SK-N-SH (cell line): ENCODE results near the gene WRAP73. TPM values are rescaled to one million over a fixed set of nuclear protein-coding genes. Genes with fewer than 3 reads are reported as not detected.

Source experiments
- CTCF ChIA-PET: fragments of 300-600, 350-600 bp; formaldehyde crosslinking; extraction: SDS; loops from one replicate; lab custom pipeline; 2021; lab: Yijun Ruan, JAX
- POLR2A ChIA-PET: fragments of 350-600 bp; sonication (Branson Sonifier 250); formaldehyde crosslinking; extraction: SDS; loops from one replicate; lab custom pipeline; 2020; ENCODE audit warnings: antibody characterized with exemption, inconsistent platforms; lab: Yijun Ruan, JAX
- DNase-seq: peaks from one replicate; pipeline ENCODE4 v3.0.0; 2012
- H2AFZ ChIP-seq: fragments of 200-600 bp; sonication (generic); 2 replicates; pipeline ENCODE4 v1.8.1; 2016; ENCODE audit warnings: antibody characterized with exemption, mild to moderate bottlenecking, low read depth
- H3F3A ChIP-seq: fragments of 200-600 bp; sonication (generic); replicated peaks from 2 replicates; pipeline ENCODE3; 2016; ENCODE audit warnings: antibody characterized with exemption, mild to moderate bottlenecking; ENCODE audit not compliant: insufficient read depth
- H3K27ac ChIP-seq, 2 experiments: fragments of 200-500 bp in 1 of 2; fragments of 200-600 bp in 1 of 2; sonication (Bioruptor generic) in 1 of 2; sonication (generic), shearing (Covaris generic) in 1 of 2; 2 replicates each; pipeline versions ENCODE4 v1.5.1 to v1.6.1; 2014 to 2016; ENCODE audit warnings: low read depth in 2 of 2, inconsistent platforms in 1 of 2, low read length in 1 of 2, mild to moderate bottlenecking in 1 of 2, mixed read lengths in 1 of 2
- H3K27me3 ChIP-seq: fragments of 200-600 bp; sonication (generic), shearing (Covaris generic); 2 replicates; pipeline ENCODE4 v1.6.1; 2016; ENCODE audit warnings: mixed run types; ENCODE audit not compliant: insufficient read depth
- H3K36me3 ChIP-seq, 2 experiments: fragments of 200-500 bp in 1 of 2; fragments of 200-600 bp in 1 of 2; sonication (Bioruptor generic) in 1 of 2; sonication (generic) in 1 of 2; replicated peaks in 1 of 2; 2 replicates each; pipeline versions ENCODE3 to v1.5.1; 2014 to 2016; ENCODE audit warnings: low read length in 1 of 2, mild to moderate bottlenecking in 1 of 2; ENCODE audit not compliant: insufficient read depth in 2 of 2, control insufficient read depth in 1 of 2
- H3K4me1 ChIP-seq, 2 experiments: fragments of 200-500 bp in 1 of 2; fragments of 200-600 bp in 1 of 2; sonication (Bioruptor generic) in 1 of 2; sonication (generic), shearing (Covaris generic) in 1 of 2; 2 replicates each; pipeline versions ENCODE4 v1.5.1 to v1.6.1; 2014 to 2016; ENCODE audit warnings: low read depth in 1 of 2, low read length in 1 of 2, mixed run types in 1 of 2; ENCODE audit not compliant: insufficient read depth in 2 of 2, control insufficient read depth in 1 of 2
- H3K4me2 ChIP-seq: fragments of 200-600 bp; sonication (generic), shearing (Covaris generic); 2 replicates; pipeline ENCODE4 v1.6.1; 2017; ENCODE audit warnings: mixed run types
- H3K4me3 ChIP-seq, 2 experiments: fragments of 200-500 bp in 1 of 2; fragments of 200-600 bp in 1 of 2; sonication (Bioruptor generic) in 1 of 2; sonication (generic), shearing (Covaris generic) in 1 of 2; 2 replicates each; pipeline versions ENCODE4 v1.5.1 to v1.8.1; 2014 to 2016; ENCODE audit warnings: low read depth in 2 of 2, inconsistent platforms in 1 of 2, low read length in 1 of 2, mild to moderate bottlenecking in 1 of 2, mixed read lengths in 1 of 2, moderate library complexity in 1 of 2
- H3K79me2 ChIP-seq: fragments of 200-600 bp; sonication (generic); 2 replicates; pipeline ENCODE4 v1.8.1; 2017; ENCODE audit warnings: mild to moderate bottlenecking; ENCODE audit not compliant: insufficient read depth
- H3K9ac ChIP-seq: fragments of 200-600 bp; sonication (generic); 2 replicates; pipeline ENCODE4 v1.6.1; 2017; ENCODE audit warnings: mixed run types
- H3K9me2 ChIP-seq: fragments of 200-600 bp; sonication (generic); 2 replicates; pipeline ENCODE4 v1.6.1; 2017; ENCODE audit warnings: mixed run types
- H3K9me3 ChIP-seq: fragments of 200-600 bp; sonication (generic); 2 replicates; pipeline ENCODE4 v1.6.1; 2017; ENCODE audit warnings: mixed run types, mild to moderate bottlenecking, moderate library complexity
- H4K20me1 ChIP-seq: fragments of 200-600 bp; sonication (generic); 2 replicates; pipeline ENCODE4 v1.6.1; 2017; ENCODE audit warnings: mild to moderate bottlenecking, mixed run types; ENCODE audit not compliant: insufficient read depth
- ELF1 ChIP-seq: IDR thresholded peaks from 2 replicates; pipeline ENCODE4 v1.4.0; 2012
- FOSL2 ChIP-seq: IDR thresholded peaks from 2 replicates; pipeline ENCODE4 v1.4.0; 2012; ENCODE audit warnings: low read depth, mild to moderate bottlenecking, moderate library complexity, borderline replicate concordance
- FOXJ3 ChIP-seq: sonication (generic); formaldehyde crosslinking; IDR thresholded peaks from 2 replicates; pipeline ENCODE4 v1.5.1; 2020; ENCODE audit warnings: mild to moderate bottlenecking, missing genetic modification reagents
- FOXM1 ChIP-seq: IDR thresholded peaks from 2 replicates; pipeline ENCODE4 v1.4.0; 2012; ENCODE audit warnings: low read depth, mild to moderate bottlenecking
- GABPA ChIP-seq: IDR thresholded peaks from 2 replicates; pipeline ENCODE4 v1.4.0; 2012; ENCODE audit warnings: low read depth, mild to moderate bottlenecking
- JUND ChIP-seq: IDR thresholded peaks from 2 replicates; pipeline ENCODE4 v1.4.0; 2012
- MEF2A ChIP-seq: IDR thresholded peaks from 2 replicates; pipeline ENCODE4 v1.4.0; 2012; ENCODE audit warnings: low read depth, borderline replicate concordance
- NRF1 ChIP-seq: IDR thresholded peaks from 2 replicates; pipeline ENCODE4 v1.6.1; 2012; ENCODE audit warnings: low read depth, mild to moderate bottlenecking, low read length
- POLR2AphosphoS5 ChIP-seq: IDR thresholded peaks from 2 replicates; pipeline ENCODE4 v1.6.1; 2012; ENCODE audit warnings: low read depth, low read length
- RCOR1 ChIP-seq: fragments of 150-350 bp; IDR thresholded peaks from 2 replicates; pipeline ENCODE4 v1.6.1; 2017; ENCODE audit warnings: antibody characterized with exemption, low read length
- RXRA ChIP-seq: IDR thresholded peaks from 2 replicates; pipeline ENCODE4 v1.4.0; 2012; ENCODE audit warnings: low read depth, mild to moderate bottlenecking, borderline replicate concordance
- SIN3A ChIP-seq: IDR thresholded peaks from 2 replicates; pipeline ENCODE4 v1.6.1; 2012; ENCODE audit warnings: low read depth, mild to moderate bottlenecking, low read length, moderate library complexity, borderline replicate concordance
- SMC3 ChIP-seq: IDR thresholded peaks from 2 replicates; pipeline ENCODE4 v1.6.1; 2012; ENCODE audit warnings: low read depth, low read length, improper control_type of control experiment
- WGBS: methylation state at CpG from one replicate; pipeline ENCODE4 v1.1.6; 2017; ENCODE audit warnings: low lambda C conversion rate; 5-methylcytosine and 5-hydroxymethylcytosine counted together
- polyA plus RNA-seq, 3 experiments: library from polyadenylated mRNA; depleted of rRNA; stranded (reverse); fragments of >200 nt; gene quantifications; 2 replicates each; pipeline ENCODE4 v1.2.3, GENCODE V29; 2012
- TF ChIP-seq, protein P1 (sequence below): fragments of 150-350 bp; IDR thresholded peaks from 2 replicates; pipeline ENCODE4 v1.6.1; 2016; ENCODE audit warnings: mild to moderate bottlenecking, low read depth, low read length
- TF ChIP-seq, protein P2 (sequence below): IDR thresholded peaks from 2 replicates; pipeline ENCODE4 v1.4.0; 2012; ENCODE audit warnings: low read depth, borderline replicate concordance

WRAP73 gene
- polyA plus RNA-seq, 1 of the 3 experiments (the other 2 are of a cell fraction) = 61.9 TPM

DNA sequence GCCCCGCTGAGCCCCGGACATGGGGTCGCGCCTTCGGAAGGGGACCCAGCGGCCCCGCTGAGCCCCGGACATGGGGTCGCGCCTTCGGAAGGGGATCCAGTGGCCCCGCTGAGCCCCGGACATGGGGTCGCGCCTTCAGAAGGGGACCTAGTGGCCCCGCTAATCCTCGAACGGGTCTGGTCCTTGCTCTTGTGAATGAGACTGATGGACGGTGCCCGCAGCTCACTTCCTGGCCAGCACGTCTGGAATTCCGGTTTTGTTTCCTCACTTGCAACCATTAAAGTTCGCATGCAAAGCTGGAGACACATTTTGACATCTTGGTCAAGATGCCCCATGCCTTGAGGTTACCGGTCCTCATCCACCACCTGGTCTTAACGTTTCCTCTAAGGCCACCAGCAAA, 5.6 kb downstream of the WRAP73 start:
- no peaks in the 10 kb centered on the region for H3K27me3 ChIP-seq
- H3K4me3 ChIP-seq = no peak overlapping the region
- no peak overlapping the region for H3K27ac ChIP-seq
- no peaks in the 10 kb centered on the region for H3K9me2 ChIP-seq
- 89% methylated on average over 10 of the region's 25 CpGs for WGBS
- TF ChIP-seq FOXJ3 (CRISPR knock-in tag) = no peak
- H3F3A ChIP-seq = no peaks in the 10 kb centered on the region
- no peaks in the 10 kb centered on the region for H3K9me3 ChIP-seq
- no peak overlapping the region for H2AFZ ChIP-seq
- ChIA-PET POLR2A (no interaction called here), CTCF (interaction anchor here (1.3 kb wide), 1 partner anchor 30 kb away, joined by 3 read pairs; no protein-coding TSS in a partner anchor)
- H3K4me2 ChIP-seq = no peak overlapping the region
- peaks cover 14% of the 10 kb centered on the region for H3K79me2 ChIP-seq
- H3K9ac ChIP-seq = no peak overlapping the region
- peaks cover 0 to 9% of the 10 kb centered on the region in 2 experiments; a peak in 2 of 4 replicates for H3K4me1 ChIP-seq
- DNase-seq = no peak
- H3K36me3 ChIP-seq = peaks cover 11 to 62% of the 10 kb centered on the region in 2 experiments
- no peaks in the 10 kb centered on the region for H4K20me1 ChIP-seq

DNA sequence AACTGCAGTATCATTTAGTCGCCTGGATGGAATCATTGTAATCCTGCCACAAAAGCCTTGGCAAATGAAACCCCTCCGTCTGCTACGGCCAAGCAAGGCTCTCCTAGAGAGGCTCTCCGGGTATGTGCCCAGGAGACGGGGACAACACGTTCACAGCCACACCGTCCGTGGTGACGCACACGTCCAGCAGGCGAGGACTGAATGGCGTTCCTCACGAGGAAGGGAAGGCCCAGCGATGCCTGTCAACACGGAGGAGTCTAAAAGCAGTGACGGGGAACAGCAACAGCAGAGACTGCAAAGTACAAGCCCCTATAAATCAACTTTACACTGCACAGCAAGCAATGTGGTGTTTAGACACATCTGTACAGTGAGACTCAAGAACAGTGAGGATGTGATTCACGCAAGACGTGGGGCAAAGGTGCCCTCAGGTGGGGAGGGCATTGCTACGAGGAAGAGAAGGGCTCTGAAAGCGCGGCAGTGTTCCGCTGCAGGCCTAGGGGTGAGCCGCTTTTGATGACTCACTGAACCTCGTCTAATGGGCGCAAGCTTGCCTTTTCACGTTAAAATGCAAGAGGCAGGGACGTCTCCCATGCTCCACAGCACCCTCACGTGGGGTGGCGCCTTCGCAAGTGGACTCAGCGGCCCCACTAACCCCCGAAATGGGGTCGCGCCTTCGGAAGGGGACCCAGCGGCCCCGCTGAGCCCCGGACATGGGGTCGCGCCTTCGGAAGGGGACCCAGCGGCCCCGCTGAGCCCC, 6.8 kb downstream of the WRAP73 start:
- no peak overlapping the region for H3K4me3 ChIP-seq
- no peaks in the 10 kb centered on the region for H3K4me1 ChIP-seq
- ChIA-PET POLR2A (no interaction called here), CTCF (no interaction called here)
- no peaks in the 10 kb centered on the region for H3K9me3 ChIP-seq
- peaks cover 2% of the 10 kb centered on the region; the same call in 1 of the 2 replicates for H3K79me2 ChIP-seq
- TF ChIP-seq SMC3 (no peak), NRF1 (no peak), SIN3A (no peak), FOSL2 (no peak), RCOR1 (no peak), POLR2AphosphoS5 (no peak), FOXJ3 (CRISPR knock-in tag) (no peak), JUND (no peak), FOXM1 (no peak), ELF1 (no peak), RXRA (no peak), GABPA (no peak), MEF2A (no peak)
- TF ChIP-seq, protein P1, sequence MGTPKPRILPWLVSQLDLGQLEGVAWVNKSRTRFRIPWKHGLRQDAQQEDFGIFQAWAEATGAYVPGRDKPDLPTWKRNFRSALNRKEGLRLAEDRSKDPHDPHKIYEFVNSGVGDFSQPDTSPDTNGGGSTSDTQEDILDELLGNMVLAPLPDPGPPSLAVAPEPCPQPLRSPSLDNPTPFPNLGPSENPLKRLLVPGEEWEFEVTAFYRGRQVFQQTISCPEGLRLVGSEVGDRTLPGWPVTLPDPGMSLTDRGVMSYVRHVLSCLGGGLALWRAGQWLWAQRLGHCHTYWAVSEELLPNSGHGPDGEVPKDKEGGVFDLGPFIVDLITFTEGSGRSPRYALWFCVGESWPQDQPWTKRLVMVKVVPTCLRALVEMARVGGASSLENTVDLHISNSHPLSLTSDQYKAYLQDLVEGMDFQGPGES = no peak
- TF ChIP-seq, protein P2, sequence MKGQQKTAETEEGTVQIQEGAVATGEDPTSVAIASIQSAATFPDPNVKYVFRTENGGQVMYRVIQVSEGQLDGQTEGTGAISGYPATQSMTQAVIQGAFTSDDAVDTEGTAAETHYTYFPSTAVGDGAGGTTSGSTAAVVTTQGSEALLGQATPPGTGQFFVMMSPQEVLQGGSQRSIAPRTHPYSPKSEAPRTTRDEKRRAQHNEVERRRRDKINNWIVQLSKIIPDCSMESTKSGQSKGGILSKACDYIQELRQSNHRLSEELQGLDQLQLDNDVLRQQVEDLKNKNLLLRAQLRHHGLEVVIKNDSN = no peak
- no peaks in the 10 kb centered on the region for H3K9me2 ChIP-seq
- no peak for DNase-seq
- H3K27ac ChIP-seq = no peak overlapping the region
- H3K9ac ChIP-seq = no peak overlapping the region
- H3F3A ChIP-seq = no peaks in the 10 kb centered on the region
- no peaks in the 10 kb centered on the region for H4K20me1 ChIP-seq
- peaks cover 7 to 74% of the 10 kb centered on the region in 2 experiments for H3K36me3 ChIP-seq
- 94% methylated on average over 26 of the region's 43 CpGs for WGBS
- no peak overlapping the region for H3K4me2 ChIP-seq
- H3K27me3 ChIP-seq = no peaks in the 10 kb centered on the region
- H2AFZ ChIP-seq = no peak overlapping the region
